HFFc6 (cell line): ENCODE results near the gene RGCC. TPM values are rescaled to one million over a fixed set of nuclear protein-coding genes. Genes with fewer than 3 reads are reported as not detected.

Experiments
- DNase-seq: peaks from one replicate; pipeline ENCODE4 v3.0.0-alpha.2; 2018
- H3K27ac Mint-ChIP-seq: 2 replicates; pipeline ENCODE4 v1.8.0; 2020; ENCODE audit warnings: mild to moderate bottlenecking, mixed read lengths
- H3K27me3 Mint-ChIP-seq: 2 replicates; pipeline ENCODE4 v1.8.0; 2021; ENCODE audit warnings: mild to moderate bottlenecking, moderate library complexity, mixed read lengths; ENCODE audit not compliant: insufficient read depth
- H3K36me3 Mint-ChIP-seq: 2 replicates; pipeline ENCODE4 v1.8.0; 2021; ENCODE audit warnings: low read depth, mixed read lengths
- H3K4me1 Mint-ChIP-seq: 2 replicates; pipeline ENCODE4 v1.8.0; 2020; ENCODE audit warnings: low read depth, mixed read lengths
- H3K4me3 Mint-ChIP-seq: 2 replicates; pipeline ENCODE4 v1.8.0; 2020; ENCODE audit warnings: mild to moderate bottlenecking, moderate library complexity, mixed read lengths
- H3K9me3 Mint-ChIP-seq: 2 replicates; pipeline ENCODE4 v1.8.0; 2020; ENCODE audit warnings: mild to moderate bottlenecking, mixed read lengths
- CTCF ChIP-seq: fragments of 200-600 bp; sonication (generic); IDR thresholded peaks from 2 replicates; pipeline ENCODE4 v1.5.0; 2021; ENCODE audit warnings: antibody characterized with exemption, mild to moderate bottlenecking
- total RNA-seq, 6 experiments: library from RNA; stranded (reverse); fragmentation: NEBNext Ultra II Directional; extraction: Animal tissue kit (Norgen Biotek cat#: 25700); gene quantifications; 2 replicates in 1 of 6; 3 replicates in 5 of 6; pipeline ENCODE4 v1.2.3, GENCODE V29; 2021

RGCC gene
- total RNA-seq, 6 experiments from 2014 or later, result 0.43 TPM; not detected in 5

DNA sequence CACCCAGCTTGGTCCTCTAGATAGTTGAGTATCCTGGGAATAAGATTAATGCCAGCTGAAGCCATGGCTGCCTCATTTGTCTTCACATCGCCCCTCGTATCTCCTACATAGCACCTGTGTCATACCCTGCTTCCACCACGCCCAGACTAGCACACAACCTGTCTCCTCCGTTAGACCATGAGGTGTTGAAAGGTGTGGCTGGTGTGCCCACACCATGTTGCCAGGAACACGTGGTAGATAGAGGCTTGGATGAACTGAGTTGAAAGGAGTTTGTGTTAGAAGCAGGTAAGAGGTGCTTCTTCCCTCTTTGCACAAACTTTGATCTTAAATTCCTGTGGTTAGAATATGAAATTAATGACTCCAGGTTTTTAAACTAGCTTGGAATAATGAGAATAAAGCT lies 40.1 kb downstream of the RGCC start:
- Mint-ChIP-seq H3K27me3 (peaks cover 19% of the 10 kb centered on the region), H3K27ac (no peak overlapping the region)
- DNase-seq, result no peak

DNA sequence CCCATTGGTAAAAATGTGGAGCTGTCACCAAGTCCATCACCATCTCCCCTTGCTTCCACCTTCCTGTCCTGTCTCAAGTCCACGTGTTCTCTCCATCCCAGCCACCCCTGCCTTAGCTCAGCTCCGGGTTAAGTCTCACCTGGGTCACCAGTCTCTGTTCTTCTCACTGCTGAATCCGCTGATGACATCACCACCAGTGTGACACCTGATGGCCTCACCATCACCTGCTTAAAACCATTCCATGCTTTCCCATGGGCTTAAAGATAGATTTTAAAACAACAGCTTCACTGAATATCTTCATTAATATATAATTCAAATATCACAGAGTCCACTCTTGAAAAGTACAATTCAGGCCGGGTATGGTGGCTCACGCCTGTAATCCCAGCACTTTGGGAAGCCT lies 42.1 kb downstream of the RGCC start:
- DNase-seq, result no peak
- Mint-ChIP-seq H3K9me3 (peaks cover 8% of the 10 kb centered on the region; the same call in 1 of the 2 replicates), H3K27ac (no peak overlapping the region), H3K27me3 (peaks cover 15% of the 10 kb centered on the region), H3K36me3 (no peaks in the 10 kb centered on the region), H3K4me1 (peaks cover 17% of the 10 kb centered on the region), H3K4me3 (no peak overlapping the region)
- no peak for TF ChIP-seq CTCF

More for the DNA sequence above, 40.1 kb downstream of the RGCC start:
- H3K36me3 Mint-ChIP-seq, result no peaks in the 10 kb centered on the region
- H3K9me3 Mint-ChIP-seq, result no peaks in the 10 kb centered on the region
- no peak overlapping the region for H3K4me3 Mint-ChIP-seq
- H3K4me1 Mint-ChIP-seq, result peaks cover 17% of the 10 kb centered on the region
- TF ChIP-seq CTCF, result no peak

DNA sequence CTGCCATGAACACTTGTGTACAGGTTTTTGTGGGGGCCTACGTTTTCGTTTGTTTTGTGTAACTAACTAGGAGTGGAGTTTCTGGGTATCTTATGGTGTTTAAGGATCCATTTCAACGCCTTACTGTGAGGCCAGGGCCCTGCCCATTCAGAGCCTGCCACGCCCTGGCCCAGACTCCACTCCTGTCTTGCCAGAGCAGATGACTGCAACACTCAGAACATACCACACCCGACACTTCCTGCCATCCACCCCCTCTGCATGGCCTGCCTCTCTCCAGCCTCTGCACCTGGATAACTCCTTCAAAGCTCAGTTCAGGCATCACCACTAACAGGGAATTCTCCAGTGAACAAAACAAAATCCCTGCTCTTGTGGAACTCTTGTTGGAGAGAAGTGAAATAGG lies 43.2 kb downstream of the RGCC start:
- no peak for TF ChIP-seq CTCF

DNA sequence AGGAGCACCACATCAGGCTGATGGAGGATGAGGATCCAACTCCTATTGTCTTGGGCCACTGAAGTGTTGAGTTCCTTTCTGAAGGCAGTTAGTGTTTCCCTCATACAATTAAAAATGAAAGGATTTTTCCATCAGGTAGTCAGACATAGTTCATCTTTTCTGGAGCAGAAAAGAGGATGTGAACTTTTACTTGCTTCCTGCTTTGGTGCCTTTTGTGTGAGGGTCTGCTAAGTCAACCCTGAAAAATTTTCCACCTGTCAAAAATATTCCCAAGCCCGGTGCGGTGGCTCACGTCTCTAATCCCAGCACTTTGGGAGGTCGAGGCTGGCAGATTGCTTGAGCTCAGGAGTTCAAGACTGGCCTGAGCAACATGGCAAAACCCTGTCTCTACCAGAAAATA lies 43.9 kb downstream of the RGCC start:
- Mint-ChIP-seq H3K4me1 (peaks cover 32% of the 10 kb centered on the region), H3K4me3 (no peak overlapping the region), H3K36me3 (peaks cover 4% of the 10 kb centered on the region; the same call in 1 of the 2 replicates), H3K27ac (no peak overlapping the region), H3K9me3 (peaks cover 8% of the 10 kb centered on the region; the same call in 1 of the 2 replicates), H3K27me3 (peaks cover 15% of the 10 kb centered on the region)
- no peak for TF ChIP-seq CTCF
- no peak for DNase-seq

More for the DNA sequence above, 43.2 kb downstream of the RGCC start:
- peaks cover 8% of the 10 kb centered on the region; the same call in 1 of the 2 replicates for H3K9me3 Mint-ChIP-seq
- H3K4me3 Mint-ChIP-seq, result no peak overlapping the region
- H3K27me3 Mint-ChIP-seq, result peaks cover 15% of the 10 kb centered on the region
- no peak overlapping the region for H3K27ac Mint-ChIP-seq
- H3K4me1 Mint-ChIP-seq, result peaks cover 27% of the 10 kb centered on the region
- peaks cover 4% of the 10 kb centered on the region; the same call in 1 of the 2 replicates for H3K36me3 Mint-ChIP-seq
- DNase-seq, result no peak

DNA sequence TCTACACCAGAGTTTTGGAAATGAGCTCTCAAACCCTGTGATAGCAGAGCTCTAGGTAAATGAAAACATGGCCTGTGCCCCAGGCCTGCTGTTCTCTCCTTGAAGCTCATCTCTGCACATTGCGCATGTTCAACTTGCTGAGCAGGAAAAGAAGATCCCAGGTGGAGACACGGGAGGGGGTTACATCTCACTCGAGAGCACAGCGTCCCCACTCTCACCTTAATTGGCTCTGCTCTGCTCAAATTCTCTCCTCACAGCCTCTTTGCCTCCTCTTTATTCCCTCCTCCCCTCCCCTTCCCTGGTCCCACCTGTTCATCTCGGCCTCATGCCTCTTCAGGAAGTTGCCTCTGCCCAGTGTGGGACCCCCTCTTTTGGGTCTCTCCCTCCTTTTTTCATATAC lies 44.7 kb downstream of the RGCC start:
- TF ChIP-seq CTCF, result no peak
- DNase-seq, result no peak
- Mint-ChIP-seq H3K27me3 (peaks cover 13% of the 10 kb centered on the region), H3K4me1 (peaks cover 25% of the 10 kb centered on the region), H3K27ac (no peak overlapping the region), H3K4me3 (no peak overlapping the region), H3K36me3 (peaks cover 4% of the 10 kb centered on the region; the same call in 1 of the 2 replicates), H3K9me3 (peaks cover 8% of the 10 kb centered on the region; the same call in 1 of the 2 replicates)

DNA sequence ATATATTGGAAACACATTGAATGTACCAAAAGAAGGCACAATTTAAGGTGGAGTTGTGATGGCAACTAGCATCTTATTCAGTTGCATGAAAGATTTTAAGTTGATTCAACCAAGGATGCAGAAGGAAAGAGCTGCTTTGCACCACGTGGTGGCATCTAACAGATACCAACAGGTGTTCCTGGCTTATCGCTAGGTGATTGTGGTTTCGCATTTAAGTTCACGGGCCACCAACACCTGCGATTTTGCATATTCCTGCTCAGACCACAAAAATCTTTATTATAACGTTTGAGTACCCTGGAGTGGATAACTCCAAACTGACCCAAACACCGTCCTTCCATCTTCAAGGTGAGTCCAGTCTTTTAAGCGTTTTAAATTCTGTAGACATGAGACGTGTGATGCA lies 45.3 kb downstream of the RGCC start:
- H3K9me3 Mint-ChIP-seq, result peaks cover 8% of the 10 kb centered on the region; the same call in 1 of the 2 replicates
- H3K27ac Mint-ChIP-seq, result no peak overlapping the region
- peaks cover 24% of the 10 kb centered on the region for H3K4me1 Mint-ChIP-seq
- DNase-seq, result no peak
- peaks cover 4% of the 10 kb centered on the region; the same call in 1 of the 2 replicates for H3K36me3 Mint-ChIP-seq
- peaks cover 13% of the 10 kb centered on the region for H3K27me3 Mint-ChIP-seq
- no peak for TF ChIP-seq CTCF
- H3K4me3 Mint-ChIP-seq, result no peak overlapping the region
